ENCODE results near the gene AIFM1.

- TF ChIP-seq POLR2AphosphoS5 (IDR thresholded peaks at IDR 0.05; ENCODE audit: insufficient read depth in 1 of 2, low read depth in 1 of 2), result no peak
- TF ChIP-seq CTCF (IDR thresholded peaks at IDR 0.05), result no peak
- no peak for TF ChIP-seq POLR2A (IDR thresholded peaks at IDR 0.05)
These were observed 65.5 kb downstream of the AIFM1 start for GRCh38 chrX:130100180-130100579.

All from vagina (tissue), 2 donors.